Neural cell (in vitro differentiated cells): ENCODE measurements around the gene FOXL1. TPM values are rescaled to one million over a fixed set of nuclear protein-coding genes. Genes with fewer than 3 reads are reported as not detected.

Experiments
- H2AFZ ChIP-seq: fragments of 200-600, 300-800 bp; sonication (generic), shearing (Covaris generic); 2 replicates; pipeline ENCODE4 v1.6.0; 2014; ENCODE audit warnings: low read depth, mild to moderate bottlenecking, antibody characterized with exemption, low read length, moderate library complexity
- H3F3A ChIP-seq: fragments of 200-600 bp; shearing (Covaris generic); 2 replicates; pipeline ENCODE4 v1.6.1; 2016; ENCODE audit warnings: mild to moderate bottlenecking, moderate library complexity, mixed read lengths, antibody characterized with exemption, low read length; ENCODE audit not compliant: insufficient read depth, poor library complexity, severe bottlenecking
- H3K27ac ChIP-seq: fragments of 200-600, 300-800 bp; sonication (generic), shearing (Covaris generic); 2 replicates; pipeline ENCODE4 v1.5.1; 2014; ENCODE audit warnings: mild to moderate bottlenecking, low read length, moderate library complexity
- H3K27me3 ChIP-seq: fragments of 300-800, 200-600 bp; sonication (generic), shearing (Covaris generic); 2 replicates; pipeline ENCODE4 v1.6.0; 2014; ENCODE audit warnings: mild to moderate bottlenecking, low read depth, low read length, moderate library complexity; ENCODE audit not compliant: insufficient read depth
- H3K36me3 ChIP-seq: fragments of 300-800, 200-600 bp; sonication (generic), shearing (Covaris generic); 2 replicates; pipeline ENCODE4 v1.5.1; 2014; ENCODE audit warnings: mild to moderate bottlenecking, antibody characterized with exemption, low read length, moderate library complexity; ENCODE audit not compliant: insufficient read depth
- H3K4me2 ChIP-seq: fragments of 300-800, 200-600 bp; sonication (generic), shearing (Covaris generic); 2 replicates; pipeline ENCODE4 v1.6.0; 2014; ENCODE audit warnings: mild to moderate bottlenecking, low read length
- H3K4me3 ChIP-seq: fragments of 300-800, 200-600 bp; sonication (generic), shearing (Covaris generic); 2 replicates; pipeline ENCODE4 v1.5.1; 2014; ENCODE audit warnings: mild to moderate bottlenecking, low read length, moderate library complexity
- H3K79me2 ChIP-seq: fragments of 200-600 bp; shearing (Covaris generic); replicated peaks from 2 replicates; pipeline ENCODE4 v1.6.0; 2014; ENCODE audit warnings: mild to moderate bottlenecking, low read length, moderate library complexity; ENCODE audit not compliant: insufficient read depth
- H3K9ac ChIP-seq: fragments of 300-800, 200-600 bp; sonication (generic), shearing (Covaris generic); 2 replicates; pipeline ENCODE4 v1.6.1; 2016; ENCODE audit warnings: mild to moderate bottlenecking, low read length, mixed read lengths
- H3K9me2 ChIP-seq: fragments of 200-600 bp; shearing (Covaris generic); 2 replicates; pipeline ENCODE4 v1.6.1; 2016; ENCODE audit warnings: mild to moderate bottlenecking, low read length, mixed read lengths; ENCODE audit not compliant: insufficient read depth
- H3K9me3 ChIP-seq: fragments of 200-600, 300-800 bp; sonication (generic), shearing (Covaris generic); 2 replicates; pipeline ENCODE4 v1.6.1; 2016; ENCODE audit warnings: mild to moderate bottlenecking, mixed run types, low read length, moderate library complexity, mixed read lengths
- H4K20me1 ChIP-seq: fragments of 200-600 bp; shearing (Covaris generic); 2 replicates; pipeline ENCODE4 v1.6.1; 2016; ENCODE audit warnings: mild to moderate bottlenecking, mixed run types; ENCODE audit not compliant: insufficient read depth
- CTCF ChIP-seq: fragments of 450-650 bp; IDR thresholded peaks from 2 replicates; pipeline ENCODE4 v1.5.1; 2014; ENCODE audit warnings: antibody characterized with exemption, mild to moderate bottlenecking, moderate library complexity; ENCODE audit not compliant: poor library complexity, severe bottlenecking
- EP300 ChIP-seq: fragments of 450-650 bp; conservative IDR thresholded peaks from 2 replicates; pipeline ENCODE4 v1.6.1; 2014; ENCODE audit warnings: antibody characterized with exemption, mild to moderate bottlenecking, moderate library complexity; ENCODE audit not compliant: poor library complexity, severe bottlenecking
- EZH2 ChIP-seq: fragments of 200-600, 300-800 bp; shearing (Covaris generic), sonication (generic); IDR thresholded peaks from 2 replicates; pipeline ENCODE4 v1.6.1; 2014; ENCODE audit warnings: antibody characterized with exemption, low read length, borderline replicate concordance, mild to moderate bottlenecking; ENCODE audit not compliant: insufficient read depth, poor library complexity, severe bottlenecking
- MXI1 ChIP-seq: fragments of 450-650 bp; conservative IDR thresholded peaks from 2 replicates; pipeline ENCODE4 v1.6.1; 2014; ENCODE audit warnings: antibody characterized with exemption, mild to moderate bottlenecking; ENCODE audit not compliant: poor library complexity, severe bottlenecking
- POLR2AphosphoS5 ChIP-seq: IDR thresholded peaks from 2 replicates; pipeline ENCODE4 v1.6.1; 2012
- RAD21 ChIP-seq: fragments of 450-650 bp; conservative IDR thresholded peaks from 2 replicates; pipeline ENCODE4 v1.6.1; 2014; ENCODE audit warnings: antibody characterized with exemption, mild to moderate bottlenecking, moderate library complexity
- REST ChIP-seq: IDR thresholded peaks from 2 replicates; pipeline ENCODE4 v1.6.1; 2012; ENCODE audit warnings: borderline replicate concordance
- SMC3 ChIP-seq: fragments of 450-650 bp; conservative IDR thresholded peaks from 2 replicates; pipeline ENCODE4 v1.6.1; 2014; ENCODE audit warnings: antibody characterized with exemption, mild to moderate bottlenecking, moderate library complexity; ENCODE audit not compliant: poor library complexity
- TAF1 ChIP-seq: IDR thresholded peaks from 2 replicates; pipeline ENCODE4 v1.6.1; 2012; ENCODE audit warnings: low read depth
- polyA plus RNA-seq: library from polyadenylated mRNA; depleted of rRNA; stranded (reverse); fragments of >200 nt; gene quantifications from 2 replicates; pipeline ENCODE4 v1.2.3, GENCODE V29; 2014

Gene FOXL1
- polyA plus RNA-seq, 1 donor from 2014 or later, result 0.07 TPM

GRCh38 chr16:86572606-86573005 lies 5.7 kb upstream of the FOXL1 start:
- Histone ChIP-seq H3K36me3 (no peaks in the 10 kb centered on the region), H3K9ac (no peak overlapping the region), H4K20me1 (no peaks in the 10 kb centered on the region), H3K4me3 (no peak overlapping the region), H3K27me3 (peaks cover 98% of the 10 kb centered on the region), H3K79me2 (no peaks in the 10 kb centered on the region), H3K9me3 (no peaks in the 10 kb centered on the region), H2AFZ (no peak overlapping the region), H3K27ac (no peak overlapping the region), H3K9me2 (no peaks in the 10 kb centered on the region), H3K4me2 (no peak overlapping the region), H3F3A (no peaks in the 10 kb centered on the region)
- TF ChIP-seq SMC3 (no peak), TAF1 (no peak), EZH2 (no peak), CTCF (no peak), MXI1 (no peak), EP300 (no peak), RAD21 (no peak), REST (no peak), POLR2AphosphoS5 (no peak)

- Histone ChIP-seq H2AFZ (no peak overlapping the region), H3K27me3 (peaks cover 100% of the 10 kb centered on the region), H3K9ac (no peak overlapping the region), H3K9me2 (no peaks in the 10 kb centered on the region), H3K4me3 (no peak overlapping the region), H4K20me1 (no peaks in the 10 kb centered on the region), H3F3A (no peaks in the 10 kb centered on the region), H3K36me3 (no peaks in the 10 kb centered on the region), H3K27ac (no peak overlapping the region), H3K79me2 (no peaks in the 10 kb centered on the region), H3K4me2 (no peak overlapping the region), H3K9me3 (no peaks in the 10 kb centered on the region)
- TF ChIP-seq EP300, result no peak
- no peak for TF ChIP-seq POLR2AphosphoS5
- no peak for TF ChIP-seq SMC3
- no peak for TF ChIP-seq REST
- TF ChIP-seq MXI1, result no peak
- no peak for TF ChIP-seq CTCF
- TF ChIP-seq EZH2, result no peak
- TF ChIP-seq TAF1, result no peak
- TF ChIP-seq RAD21, result no peak
Observed at GRCh38 chr16:86573215-86573614, 5.1 kb upstream of the FOXL1 start.
